NT2/D1 (cell line): ENCODE results near the gene CRTC1.

Experiments
- SUZ12 ChIP-seq: IDR thresholded peaks from 2 replicates; pipeline ENCODE4 v1.6.1; 2011; ENCODE audit not compliant: insufficient read length, insufficient read depth; ENCODE audit errors: extremely low read depth
- YY1 ChIP-seq: IDR thresholded peaks from 2 replicates; pipeline ENCODE4 v1.6.1; 2011; ENCODE audit not compliant: insufficient read length, insufficient read depth

GRCh38 chr19:18710186-18710585 lies 26.7 kb downstream of the CRTC1 start:
- no peak for TF ChIP-seq YY1
- TF ChIP-seq SUZ12 = no peak
